Measurements from ENCODE around the gene TARS3.

DNA sequence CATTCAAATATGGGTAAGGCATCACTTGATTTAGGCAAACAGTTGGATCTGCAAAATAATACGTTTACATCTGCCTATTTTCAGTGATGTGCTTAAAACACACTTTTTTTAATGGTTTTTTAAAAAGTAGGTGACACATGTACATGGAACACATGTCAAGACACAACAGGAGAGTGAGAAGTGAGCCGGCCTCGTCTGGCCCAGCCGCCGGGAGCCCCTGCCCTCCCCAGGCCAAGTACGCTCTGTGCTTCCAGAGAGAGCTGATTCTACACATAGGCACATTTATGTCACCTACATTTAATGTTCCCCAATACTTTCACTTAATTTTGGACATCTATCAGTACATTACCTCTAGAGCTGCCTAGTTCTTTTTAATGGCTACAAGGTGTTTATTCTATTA, 75.9 kb downstream of the TARS3 start:
- no peak for TF ChIP-seq POLR2A (IDR thresholded peaks at IDR 0.05; ENCODE audit: low read length)
- TF ChIP-seq GATA1 (IDR thresholded peaks at IDR 0.05; ENCODE audit: low read depth, low read length): no peak
